Vagina (tissue), 2 donors: ENCODE results near the gene NLGN4X. TPM values are rescaled to one million over a fixed set of nuclear protein-coding genes. Genes with fewer than 3 reads are reported as not detected.

Source experiments
- DNase-seq, 2 donors: peaks; one replicate each; pipeline ENCODE4 v3.0.0-alpha.2; 2017; ENCODE audit errors: extremely low spot score in 2 of 2
- H3K27ac ChIP-seq: fragments of 200-600 bp; sonication (generic); one replicate; pipeline ENCODE4 v1.5.1; 2019
- H3K27me3 ChIP-seq: fragments of 200-600 bp; sonication (generic); one replicate; pipeline ENCODE4 v1.5.1; 2019
- H3K36me3 ChIP-seq, 2 donors: fragments of 200-600 bp; sonication (generic); one replicate each; pipeline ENCODE4 v1.5.1; 2017 to 2019
- H3K4me1 ChIP-seq: fragments of 200-600 bp; sonication (generic); one replicate; pipeline ENCODE4 v1.5.1; 2019
- H3K4me3 ChIP-seq, 2 donors: fragments of 200-600 bp; sonication (generic); 1 replicate in 1 of 2; 2 replicates in 1 of 2; pipeline ENCODE4 v1.5.1; 2016 to 2019
- H3K9me3 ChIP-seq: fragments of 200-600 bp; sonication (generic); one replicate; pipeline ENCODE4 v1.5.1; 2019
- POLR2A ChIP-seq, 2 donors: fragments of 450-650 bp; IDR thresholded peaks; one replicate each; pipeline ENCODE4 v1.6.1; 2017; ENCODE audit warnings: antibody characterized with exemption in 2 of 2, mild to moderate bottlenecking in 2 of 2, moderate library complexity in 2 of 2
- POLR2AphosphoS5 ChIP-seq, 2 donors: sonication (generic); formaldehyde crosslinking; IDR thresholded peaks; one replicate each; pipeline ENCODE4 v1.9.0; 2017; ENCODE audit warnings: antibody characterized with exemption in 2 of 2, mild to moderate bottlenecking in 2 of 2, low read depth in 1 of 2; ENCODE audit not compliant: insufficient read depth in 1 of 2
- intact Hi-C: fragments of 100-400 bp; cut with DNase I; formaldehyde crosslinking; loops from one replicate; pipeline ENCODE4 v1.15.1; 2023
- total RNA-seq: library from RNA; depleted of rRNA; stranded (reverse); fragments of >200 nt; gene quantifications from one replicate; pipeline ENCODE4 v1.2.3, GENCODE V29; 2016
- TF ChIP-seq, protein P1 (sequence below), 3 experiments: fragments of 450-650 bp in 2 of 3; fragments of 200-600 bp in 1 of 3; sonication (generic) in 1 of 3; IDR thresholded peaks; one replicate each; pipeline ENCODE4 v1.5.1; 2017 to 2019; ENCODE audit warnings: antibody characterized with exemption in 3 of 3, mild to moderate bottlenecking in 2 of 3, moderate library complexity in 2 of 3

NLGN4X gene
- total RNA-seq, 1 donor from 2014 or later, result 2.5 TPM

DNA sequence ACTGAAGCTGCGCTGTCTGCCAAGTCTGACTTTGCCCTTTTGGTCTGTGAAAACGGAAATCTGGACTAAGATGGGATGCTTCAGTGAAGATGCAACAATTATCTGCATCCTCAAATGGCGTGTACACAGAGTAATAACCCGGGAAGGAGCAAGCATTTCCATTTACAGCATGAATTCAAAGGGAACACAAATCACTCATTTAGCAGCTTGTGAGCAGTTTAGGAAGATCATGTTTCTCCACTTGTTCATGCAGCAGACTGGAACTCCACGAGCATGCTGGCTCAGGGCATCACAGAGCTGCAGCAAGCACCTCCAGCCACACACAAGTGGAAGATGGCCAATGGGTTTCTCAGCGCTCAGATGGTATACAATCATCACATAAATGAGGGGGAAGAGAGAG lies 175.5 kb downstream of the NLGN4X start:
- TF ChIP-seq, protein P1, sequence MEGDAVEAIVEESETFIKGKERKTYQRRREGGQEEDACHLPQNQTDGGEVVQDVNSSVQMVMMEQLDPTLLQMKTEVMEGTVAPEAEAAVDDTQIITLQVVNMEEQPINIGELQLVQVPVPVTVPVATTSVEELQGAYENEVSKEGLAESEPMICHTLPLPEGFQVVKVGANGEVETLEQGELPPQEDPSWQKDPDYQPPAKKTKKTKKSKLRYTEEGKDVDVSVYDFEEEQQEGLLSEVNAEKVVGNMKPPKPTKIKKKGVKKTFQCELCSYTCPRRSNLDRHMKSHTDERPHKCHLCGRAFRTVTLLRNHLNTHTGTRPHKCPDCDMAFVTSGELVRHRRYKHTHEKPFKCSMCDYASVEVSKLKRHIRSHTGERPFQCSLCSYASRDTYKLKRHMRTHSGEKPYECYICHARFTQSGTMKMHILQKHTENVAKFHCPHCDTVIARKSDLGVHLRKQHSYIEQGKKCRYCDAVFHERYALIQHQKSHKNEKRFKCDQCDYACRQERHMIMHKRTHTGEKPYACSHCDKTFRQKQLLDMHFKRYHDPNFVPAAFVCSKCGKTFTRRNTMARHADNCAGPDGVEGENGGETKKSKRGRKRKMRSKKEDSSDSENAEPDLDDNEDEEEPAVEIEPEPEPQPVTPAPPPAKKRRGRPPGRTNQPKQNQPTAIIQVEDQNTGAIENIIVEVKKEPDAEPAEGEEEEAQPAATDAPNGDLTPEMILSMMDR (IDR thresholded peaks at IDR 0.05), result no peak
- TF ChIP-seq POLR2A (IDR thresholded peaks at IDR 0.05), result no peak
- TF ChIP-seq POLR2AphosphoS5 (IDR thresholded peaks at IDR 0.05; ENCODE audit: insufficient read depth in 1 of 2, low read depth in 1 of 2), result no peak

DNA sequence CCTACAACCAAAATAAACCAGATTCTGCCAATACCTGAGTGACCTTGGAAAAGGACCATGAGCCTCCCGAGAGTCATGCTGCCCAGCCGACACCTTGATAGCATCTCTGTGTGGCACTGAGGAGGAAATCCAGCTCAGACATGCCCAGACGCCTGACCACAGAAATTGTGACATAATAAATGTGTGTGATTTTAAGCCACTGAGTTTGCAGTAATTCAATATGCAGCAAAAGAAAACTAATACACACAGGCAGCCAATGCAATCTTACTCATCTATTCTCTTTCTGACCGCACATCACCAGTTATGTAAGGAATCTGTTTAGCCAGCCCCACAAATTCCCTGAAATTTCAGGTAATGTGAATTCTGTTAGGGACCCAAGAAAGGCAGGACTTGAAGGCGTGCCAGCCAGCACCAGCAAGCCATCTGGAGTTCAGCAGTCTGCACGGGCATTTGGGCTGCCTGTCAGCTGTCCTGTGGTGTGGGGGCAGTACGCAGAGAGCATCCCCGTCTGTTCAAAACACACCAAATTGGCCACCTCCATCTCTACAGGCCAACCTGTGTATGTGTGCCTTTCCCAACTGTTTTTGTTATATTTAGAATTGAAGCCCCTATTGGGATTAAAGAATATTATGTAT lies 176.4 kb downstream of the NLGN4X start:
- Histone ChIP-seq H3K9me3 (no peaks in the 10 kb centered on the region), H3K4me3 (no peak overlapping the region), H3K36me3 (no peaks in the 10 kb centered on the region), H3K27me3 (no peaks in the 10 kb centered on the region), H3K27ac (no peak overlapping the region), H3K4me1 (no peaks in the 10 kb centered on the region)
- TF ChIP-seq POLR2A (IDR thresholded peaks at IDR 0.05) (no peak), POLR2AphosphoS5 (IDR thresholded peaks at IDR 0.05; ENCODE audit: insufficient read depth in 1 of 2, low read depth in 1 of 2) (no peak)
- TF ChIP-seq, protein P1 (IDR thresholded peaks at IDR 0.05), result no peak
- intact Hi-C loops, result no loop called here
- no peak for DNase-seq

More for the DNA sequence above, 175.5 kb downstream of the NLGN4X start:
- Histone ChIP-seq H3K4me3 (no peak overlapping the region), H3K36me3 (no peaks in the 10 kb centered on the region), H3K4me1 (no peaks in the 10 kb centered on the region), H3K27me3 (no peaks in the 10 kb centered on the region), H3K27ac (no peak overlapping the region), H3K9me3 (no peaks in the 10 kb centered on the region)
- intact Hi-C loops, result no loop called here
- DNase-seq, result no peak

DNA sequence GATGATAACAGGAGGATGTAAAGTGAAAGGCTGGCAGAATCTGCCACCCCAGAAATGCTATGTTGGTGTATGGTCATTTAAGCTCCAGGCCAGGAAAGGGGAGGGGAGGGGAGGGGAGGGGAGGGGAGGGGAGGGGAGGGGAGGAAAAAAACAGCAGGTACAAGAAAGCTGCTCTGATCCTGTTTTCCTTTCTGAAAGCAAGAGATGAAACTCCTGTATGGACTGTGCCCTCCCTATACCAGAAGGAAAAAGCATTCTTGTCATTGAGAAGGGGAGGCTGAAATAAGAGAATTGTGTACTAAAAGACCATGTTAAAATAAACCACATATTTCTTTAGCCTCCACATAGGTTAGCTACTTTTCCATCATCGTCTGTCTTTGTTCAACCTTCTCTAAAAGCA lies 179.5 kb downstream of the NLGN4X start:
- intact Hi-C loops, result no loop called here
- Histone ChIP-seq H3K9me3 (no peaks in the 10 kb centered on the region), H3K36me3 (no peaks in the 10 kb centered on the region), H3K4me3 (no peak overlapping the region), H3K4me1 (no peaks in the 10 kb centered on the region), H3K27me3 (no peaks in the 10 kb centered on the region), H3K27ac (no peak overlapping the region)
- no peak for TF ChIP-seq POLR2AphosphoS5 (IDR thresholded peaks at IDR 0.05; ENCODE audit: insufficient read depth in 1 of 2, low read depth in 1 of 2)
- TF ChIP-seq POLR2A (IDR thresholded peaks at IDR 0.05), result no peak
- TF ChIP-seq, protein P1 (IDR thresholded peaks at IDR 0.05), result no peak
- no peak for DNase-seq

DNA sequence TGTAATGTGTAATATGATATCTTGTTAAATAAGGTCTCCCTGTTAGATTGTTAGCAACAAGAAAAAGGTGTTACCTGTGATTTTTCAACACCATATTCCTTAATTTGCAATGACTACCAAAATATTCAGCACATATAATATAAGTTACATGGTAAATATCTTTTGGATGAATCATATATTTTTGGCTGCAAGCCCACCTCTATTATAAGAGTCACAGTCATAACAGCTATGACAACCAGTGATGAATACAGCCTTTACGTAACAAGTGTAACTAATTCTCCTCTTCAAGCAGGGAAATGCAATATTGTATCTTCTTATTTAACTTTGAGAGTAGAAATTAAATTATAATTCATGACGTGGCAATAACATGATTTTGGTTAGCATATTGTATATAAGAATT lies 187.0 kb downstream of the NLGN4X start:
- TF ChIP-seq POLR2A (IDR thresholded peaks at IDR 0.05) (no peak), POLR2AphosphoS5 (IDR thresholded peaks at IDR 0.05; ENCODE audit: insufficient read depth in 1 of 2, low read depth in 1 of 2) (no peak)
- TF ChIP-seq, protein P1 (IDR thresholded peaks at IDR 0.05), result no peak
- intact Hi-C loops, result no loop called here
- no peak for DNase-seq
- Histone ChIP-seq H3K36me3 (no peaks in the 10 kb centered on the region), H3K27me3 (no peaks in the 10 kb centered on the region), H3K9me3 (no peaks in the 10 kb centered on the region), H3K27ac (no peak overlapping the region), H3K4me3 (no peak overlapping the region), H3K4me1 (no peaks in the 10 kb centered on the region)

DNA sequence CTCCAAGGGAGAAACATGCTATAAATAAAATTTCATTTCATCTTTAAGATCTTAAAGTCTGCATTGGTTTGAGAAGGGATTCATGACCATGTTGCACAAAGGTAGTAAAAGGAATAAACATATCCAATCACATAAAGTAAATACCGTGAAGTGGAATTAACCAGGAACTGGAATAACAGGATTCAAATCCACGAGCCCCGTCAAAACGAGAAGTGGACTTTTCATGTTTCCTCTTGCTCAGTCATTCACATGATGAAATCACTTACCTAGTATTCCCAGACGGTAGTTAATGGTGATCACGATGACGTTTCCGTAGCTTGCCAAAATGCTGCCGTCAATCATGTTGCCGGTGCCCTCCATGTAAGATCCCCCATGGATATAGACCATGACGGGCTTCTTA lies 199.7 kb downstream of the NLGN4X start:
- intact Hi-C loops, result no loop called here
- H3K4me3 ChIP-seq, result no peak overlapping the region
- no peaks in the 10 kb centered on the region for H3K4me1 ChIP-seq
- no peaks in the 10 kb centered on the region for H3K9me3 ChIP-seq
- H3K27ac ChIP-seq, result no peak overlapping the region
- H3K27me3 ChIP-seq, result no peaks in the 10 kb centered on the region
- H3K36me3 ChIP-seq, result no peaks in the 10 kb centered on the region
- DNase-seq, result no peak
- TF ChIP-seq POLR2AphosphoS5 (IDR thresholded peaks at IDR 0.05; ENCODE audit: insufficient read depth in 1 of 2, low read depth in 1 of 2) (no peak), POLR2A (IDR thresholded peaks at IDR 0.05) (no peak)
- TF ChIP-seq, protein P1 (IDR thresholded peaks at IDR 0.05), result no peak
